Stromal cell of bone marrow (primary cell): ENCODE results near the gene PPP1R12A.
"Not testable (repeated sequence)": the region's sequence is repeated elsewhere in the genome, so short reads cannot be mapped to it uniquely, and the experiment has no call there.

Experiments
- DNase-seq: peaks from one replicate; pipeline ENCODE4 v3.0.0-alpha.2; 2012; ENCODE audit warnings: low read depth

The PPP1R12A gene

GRCh38 chr12:79891506-79892162, 43.3 kb downstream of the PPP1R12A start:
- DNase-seq, result no peak

- no peak for DNase-seq
Observed at GRCh38 chr12:79887890-79888289, 47.0 kb downstream of the PPP1R12A start.

- peak; percentile 38 for DNase-seq
Observed at GRCh38 chr12:79886917-79887519, 47.9 kb downstream of the PPP1R12A start.

DNA sequence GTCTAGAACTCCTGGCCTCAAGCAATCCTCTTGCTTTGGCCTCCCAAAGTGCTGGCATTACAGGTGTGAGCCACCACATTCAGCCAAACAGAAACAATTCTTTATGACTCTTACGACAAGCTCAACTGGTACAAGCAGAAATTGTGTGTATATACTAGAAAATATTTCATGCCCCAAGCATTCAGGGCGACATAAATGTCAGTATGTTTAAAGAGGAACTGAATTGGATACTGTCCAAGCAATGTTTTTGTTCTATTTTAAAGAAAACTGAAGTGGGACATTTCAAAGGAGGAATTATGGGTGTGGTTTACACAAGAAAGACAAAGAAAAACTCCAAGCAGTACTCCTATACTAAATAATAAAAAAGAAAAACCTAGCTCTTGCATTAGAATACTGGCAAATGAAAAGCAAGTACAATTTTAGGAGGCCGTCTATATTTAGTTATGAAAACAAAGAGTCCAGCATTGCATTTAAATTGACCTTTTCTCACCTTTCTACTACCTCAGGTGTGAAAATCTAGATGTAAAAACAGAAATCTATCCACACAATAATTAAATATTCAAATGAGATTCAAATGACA, 48.9 kb downstream of the PPP1R12A start:
- no peak for DNase-seq

- DNase-seq, result peak; percentile 21
Observed at GRCh38 chr12:79884401-79885006, 50.4 kb downstream of the PPP1R12A start.

- DNase-seq, result no peak
Observed at GRCh38 chr12:79883216-79883615, 51.7 kb downstream of the PPP1R12A start.

DNA sequence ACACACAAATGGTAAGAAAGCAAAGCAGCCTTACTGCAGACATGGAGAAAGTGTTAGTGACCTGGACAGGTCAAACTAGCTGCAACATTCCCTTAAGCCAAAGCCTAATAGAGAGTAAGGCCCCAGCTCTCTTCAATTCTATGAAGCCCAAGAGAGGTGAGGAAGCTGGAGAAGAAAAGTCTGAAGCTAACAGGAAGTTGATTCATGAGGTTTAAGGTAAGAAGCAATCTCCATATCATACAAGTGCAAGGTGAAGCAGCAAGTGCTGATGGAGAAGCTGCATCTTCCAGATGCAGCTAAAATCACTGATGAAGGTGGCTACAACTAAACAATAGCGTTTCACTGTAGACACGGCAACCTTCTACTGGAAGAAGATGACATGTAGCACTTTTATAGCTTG, 53.5 kb downstream of the PPP1R12A start:
- no peak for DNase-seq

DNA sequence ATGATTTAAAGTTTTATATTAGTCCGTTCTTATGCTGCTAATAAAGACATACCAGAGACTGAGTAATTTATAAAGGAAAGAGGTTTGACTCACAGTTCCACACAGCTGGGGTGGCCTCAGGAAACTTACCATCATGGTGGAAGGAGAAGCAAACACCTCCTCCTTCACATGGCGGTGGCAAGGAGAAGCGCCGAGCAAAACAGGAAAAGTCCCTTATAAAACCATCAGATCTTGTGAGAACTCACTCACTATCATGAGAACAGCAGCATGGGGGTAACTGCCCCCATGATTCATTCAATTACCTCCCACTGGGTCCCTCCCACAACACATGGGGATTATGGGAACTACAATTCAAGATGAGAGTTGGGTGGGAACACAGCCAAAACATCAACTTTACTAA, 56.4 kb downstream of the PPP1R12A start:
- not testable (repeated sequence) for DNase-seq

- DNase-seq, result no peak
Observed at GRCh38 chr12:79877246-79877645, 57.7 kb downstream of the PPP1R12A start.

GRCh38 chr12:79874665-79875064, 60.2 kb downstream of the PPP1R12A start:
- no peak for DNase-seq

DNA sequence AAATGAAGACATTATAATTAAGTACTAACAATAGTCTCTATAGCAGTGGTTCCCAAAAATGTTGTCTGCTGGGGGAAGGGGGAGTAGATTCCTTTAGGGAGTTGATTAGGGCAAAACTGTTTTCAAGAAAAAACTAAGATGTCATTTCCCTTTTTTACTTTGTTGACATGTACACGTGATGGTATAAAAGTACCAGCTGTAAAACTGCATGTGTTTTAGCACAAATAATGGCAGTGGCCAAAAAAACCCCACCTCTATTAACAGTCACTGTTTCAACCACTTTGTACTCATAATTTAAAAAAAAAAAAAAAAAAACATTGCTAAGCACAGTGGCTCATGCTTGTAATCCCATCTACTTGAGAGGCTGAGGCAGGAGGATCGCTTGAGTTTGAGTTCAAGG, 61.7 kb downstream of the PPP1R12A start:
- DNase-seq, result no peak

DNA sequence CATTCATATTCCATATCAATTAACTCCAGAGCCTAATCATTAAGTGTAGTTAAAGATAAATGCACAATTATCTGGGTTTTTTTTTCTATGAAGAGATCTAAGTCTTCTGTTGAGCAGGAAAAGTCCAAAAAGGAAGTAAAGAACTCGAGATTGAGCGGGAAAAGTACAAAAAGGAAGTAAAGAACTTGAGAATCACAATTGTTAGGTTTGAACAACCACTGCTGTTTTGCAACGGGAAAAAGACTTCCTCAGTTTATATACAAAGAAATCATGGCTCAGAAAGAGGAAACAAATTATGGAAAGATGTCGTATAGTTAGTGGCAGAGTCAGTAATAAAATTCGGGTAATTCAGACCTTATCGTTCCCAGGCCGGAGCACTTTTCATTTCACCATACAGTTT, 63.3 kb downstream of the PPP1R12A start:
- no peak for DNase-seq

DNA sequence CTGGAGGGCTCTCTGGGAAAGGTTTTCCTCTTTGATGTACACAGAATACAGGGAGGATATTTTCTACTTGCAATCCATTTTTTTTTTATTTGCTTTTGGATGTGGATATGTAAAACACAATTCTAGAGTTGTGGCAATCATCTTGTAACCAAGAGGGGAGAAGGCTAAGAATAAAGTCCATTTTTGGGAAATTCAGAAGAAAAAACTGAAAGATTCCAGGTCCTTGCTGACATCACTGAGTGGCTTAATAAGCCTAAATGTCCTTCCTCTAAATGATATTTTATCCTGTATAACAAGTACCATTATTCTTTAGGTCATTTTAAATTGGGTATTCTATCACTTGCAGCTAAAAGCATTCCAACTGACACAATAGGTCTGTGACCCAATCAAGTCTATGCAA, 64.0 kb downstream of the PPP1R12A start:
- DNase-seq, result no peak

DNA sequence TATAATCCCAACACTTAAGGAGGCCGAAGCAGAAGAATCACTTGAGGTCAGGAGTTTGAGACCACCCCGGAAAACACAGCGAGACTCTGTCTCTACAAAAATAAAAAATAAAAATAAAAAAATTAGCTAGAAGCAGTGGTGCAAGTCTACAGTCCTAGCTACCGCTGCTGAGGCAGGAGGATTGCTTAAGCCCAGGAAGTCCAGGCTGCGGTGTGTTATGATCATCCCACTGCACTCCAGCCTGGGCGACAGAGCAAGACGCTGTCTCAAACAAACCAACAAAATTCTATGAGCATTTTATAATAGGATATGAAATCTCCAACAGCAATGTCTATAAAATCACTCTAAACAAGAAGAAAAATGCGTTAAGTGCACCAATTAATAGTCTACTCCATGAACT, 75.3 kb downstream of the PPP1R12A start:
- DNase-seq, result no peak

- no peak for DNase-seq
Observed at GRCh38 chr12:79858518-79858917, 76.4 kb downstream of the PPP1R12A start.

GRCh38 chr12:79857675-79858074, 77.2 kb downstream of the PPP1R12A start:
- DNase-seq, result no peak

DNA sequence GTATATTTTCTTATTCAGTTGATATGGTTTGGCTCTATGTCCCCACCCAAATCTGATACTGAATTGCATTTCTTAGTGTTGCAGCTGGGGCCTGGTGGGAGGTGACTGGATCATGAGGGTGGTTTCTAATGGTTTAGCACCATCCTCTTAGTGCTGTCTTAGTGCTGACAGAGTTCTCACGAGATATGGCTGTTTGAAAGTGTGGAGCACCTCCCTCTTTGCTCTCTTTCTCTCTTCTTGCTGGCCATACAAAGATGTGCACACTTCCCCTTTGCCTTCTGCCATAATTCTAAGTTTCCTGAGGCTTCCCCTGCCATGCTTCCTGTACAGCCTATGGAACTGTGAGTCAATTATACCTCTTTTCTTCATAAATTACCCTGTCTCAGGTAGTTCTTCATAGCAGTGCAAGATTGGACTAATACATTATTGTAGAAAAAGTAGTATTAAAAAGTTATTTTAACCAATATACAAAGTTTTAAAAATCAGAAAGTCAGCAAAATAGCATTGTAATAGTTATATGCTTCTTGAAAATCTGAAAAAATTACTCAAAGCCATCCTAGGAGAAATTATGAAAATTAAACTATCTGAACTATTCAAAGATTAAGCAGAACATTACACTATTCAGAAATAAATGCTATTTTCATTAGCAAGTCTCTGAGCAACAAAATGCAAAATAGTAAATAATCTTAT, 84.1 kb downstream of the PPP1R12A start:
- DNase-seq, result no peak

DNA sequence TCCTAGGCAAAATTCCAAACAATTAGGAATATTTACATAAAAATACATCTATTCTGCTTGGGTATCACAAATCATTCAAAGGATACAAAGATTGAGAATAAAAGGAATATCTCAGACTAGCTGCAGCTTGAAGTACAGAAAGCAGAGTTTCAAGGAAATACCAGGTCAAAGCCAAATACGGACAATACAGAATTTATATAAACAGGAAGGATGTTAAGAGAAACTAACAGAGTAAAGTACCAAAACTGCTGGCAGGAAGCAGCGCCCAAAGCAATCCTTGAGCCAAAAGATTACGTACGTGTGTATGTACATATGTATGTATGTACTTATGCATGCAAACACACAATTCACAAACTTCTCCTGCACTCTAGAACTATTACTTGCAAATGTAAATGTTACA, 86.6 kb downstream of the PPP1R12A start:
- no peak for DNase-seq

DNA sequence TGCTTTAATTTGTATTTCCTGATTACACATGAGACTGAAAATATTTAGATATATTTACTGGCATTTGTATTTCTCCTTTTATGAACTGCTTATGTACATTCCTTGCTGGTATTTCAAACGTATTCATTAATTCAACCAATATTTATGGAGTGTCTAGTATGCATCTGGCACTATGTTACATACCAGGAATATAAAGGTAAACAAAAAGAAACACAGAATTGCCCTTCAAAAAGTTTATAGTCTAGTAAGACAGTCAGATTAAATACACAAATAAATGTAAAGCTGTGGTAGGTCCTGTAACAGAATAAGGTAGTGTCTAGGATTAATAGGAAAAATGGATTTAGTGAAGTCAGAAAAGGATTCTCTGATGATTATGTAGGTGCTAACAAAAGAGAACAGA, 87.5 kb downstream of the PPP1R12A start:
- DNase-seq, result no peak

DNA sequence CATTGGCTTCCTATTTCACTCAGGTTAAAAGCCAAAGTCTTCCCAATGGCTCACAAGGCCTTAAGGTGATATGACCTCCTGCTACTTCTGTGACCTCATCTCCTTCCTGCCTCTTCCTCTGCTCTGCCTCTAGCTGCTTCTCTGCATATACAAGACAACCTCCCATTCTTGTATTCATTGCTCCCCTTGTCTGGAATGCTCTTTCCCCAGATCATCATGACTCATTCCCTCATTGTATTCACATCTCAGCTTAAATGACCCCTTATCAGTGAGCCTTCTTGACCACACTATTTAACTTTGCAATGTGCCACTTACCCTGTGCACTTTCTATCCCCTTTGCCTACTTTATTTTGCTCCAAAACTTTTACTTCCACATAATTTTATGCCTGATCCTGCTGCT, 90.2 kb downstream of the PPP1R12A start:
- peak; percentile 11 for DNase-seq

DNA sequence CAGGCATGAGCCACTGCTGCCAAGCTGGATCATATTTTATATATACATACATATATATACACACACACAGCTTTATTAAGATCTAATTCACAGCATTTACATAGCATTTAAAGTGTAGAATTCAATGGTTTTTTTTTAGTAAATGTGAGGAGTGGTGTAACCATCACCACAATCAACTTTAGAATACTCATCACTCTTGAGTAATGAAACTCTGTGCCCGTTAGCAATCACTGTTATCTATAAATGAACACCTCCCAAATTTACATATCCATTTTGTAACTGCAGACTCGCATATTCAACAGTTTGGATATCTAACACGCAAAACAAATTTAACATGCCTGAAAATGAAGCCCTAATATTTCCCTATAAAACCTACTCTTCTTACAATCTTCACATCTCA, 90.9 kb downstream of the PPP1R12A start:
- DNase-seq, result no peak

DNA sequence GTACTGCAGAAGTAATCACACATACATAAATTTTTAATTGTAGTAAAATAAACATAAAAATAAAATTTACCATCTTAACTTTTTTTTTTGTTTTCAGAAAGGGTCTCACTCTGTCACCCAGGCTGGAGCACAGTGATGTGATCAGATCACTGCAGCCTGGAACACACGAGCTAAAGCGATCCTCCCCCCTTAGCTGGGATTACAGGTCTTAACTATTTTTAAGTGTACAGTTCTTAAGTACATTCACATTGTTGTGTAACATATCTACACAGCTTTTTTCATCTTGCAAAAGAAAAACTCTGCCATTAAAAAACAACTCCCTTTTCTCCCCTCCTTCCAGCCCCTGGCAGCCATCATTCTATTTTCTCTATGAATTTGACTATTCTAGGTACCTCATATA, 92.3 kb downstream of the PPP1R12A start:
- no peak for DNase-seq

DNA sequence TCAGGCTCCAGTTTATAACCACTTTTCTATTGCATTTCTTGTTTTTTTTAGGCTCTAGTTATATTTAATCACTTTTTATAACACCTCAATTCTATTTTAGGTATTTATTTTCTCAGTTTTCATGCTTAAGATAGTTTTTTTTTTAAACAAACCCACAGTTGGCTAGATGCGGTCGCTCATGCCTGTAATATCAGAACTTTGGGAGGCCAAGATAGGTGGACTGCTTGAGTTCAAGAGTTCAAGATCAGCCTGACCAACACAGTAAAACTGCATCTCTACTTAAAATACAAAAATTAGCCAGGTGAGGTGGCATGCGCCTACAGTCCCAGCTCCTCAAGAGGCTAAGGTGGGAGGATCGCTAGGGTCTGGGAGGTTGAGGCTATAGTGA, 93.0 kb downstream of the PPP1R12A start:
- DNase-seq, result no peak
